SK-N-MC (cell line): ENCODE data around the gene MLLT3.

Experiments used
- EZH2 ChIP-seq: fragments of 200-600 bp; sonication (generic); IDR thresholded peaks from one replicate; pipeline ENCODE4 v1.6.1; 2017; ENCODE audit warnings: antibody characterized with exemption
- POLR2AphosphoS5 ChIP-seq: IDR thresholded peaks from 2 replicates; pipeline ENCODE4 v1.6.1; 2012; ENCODE audit warnings: mild to moderate bottlenecking, low read depth, low read length, borderline replicate concordance

DNA sequence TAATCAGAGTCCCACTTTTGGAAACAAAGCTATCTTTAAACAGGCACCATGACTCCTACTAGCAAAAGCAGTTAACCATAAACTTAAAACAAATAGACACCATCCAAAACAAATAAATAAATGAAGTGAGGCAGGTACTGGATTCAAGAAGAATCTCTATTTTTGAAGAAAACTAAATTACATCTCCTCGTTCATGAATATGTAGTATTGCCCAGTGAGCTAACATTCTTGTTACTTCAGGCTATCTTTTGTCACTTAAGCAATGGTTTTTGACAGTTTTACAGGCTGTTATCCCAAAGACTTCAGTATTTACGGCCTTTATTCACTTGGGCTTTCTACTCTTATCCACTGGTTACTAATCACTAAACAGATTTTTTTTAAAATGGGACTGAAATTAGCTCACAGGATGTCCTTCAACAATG lies 242.5 kb downstream of the MLLT3 start:
- TF ChIP-seq POLR2AphosphoS5 (no peak), EZH2 (no peak)
